ENCODE data around the gene CD84. TPM values are rescaled to one million over a fixed set of nuclear protein-coding genes. Genes with fewer than 3 reads are reported as not detected.

The CD84 gene
- total and polyA plus RNA-seq, 2 donors (not counting 1 experiment from before 2014, with no cell fraction given): 19.8 to 63.9 TPM

DNA sequence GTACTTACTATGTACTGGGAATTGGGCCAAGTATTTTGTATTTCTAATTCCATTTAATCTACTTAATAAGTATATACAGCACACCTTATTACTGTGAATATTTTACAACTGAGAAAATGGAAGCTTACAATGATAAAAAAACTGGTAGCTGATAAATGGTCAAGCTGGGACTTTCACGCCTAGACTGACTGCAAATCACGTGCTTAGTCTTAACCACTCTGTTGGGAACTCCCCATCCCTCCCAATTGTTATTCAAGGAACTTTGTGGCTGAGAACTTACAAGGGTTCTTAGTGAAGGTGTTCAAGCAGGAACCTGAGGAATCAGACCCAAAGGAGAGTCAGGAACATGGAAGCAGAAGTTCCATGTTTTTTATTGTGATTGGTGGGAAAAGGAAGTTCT lies 26.9 kb downstream of the CD84 start:
- no peaks in the 10 kb centered on the region for H4K20me1 ChIP-seq (ENCODE audit: control insufficient read depth, insufficient read depth, low read length, poor library complexity, severe bottlenecking)
- peak overlapping the region; percentile 80 for H3K27ac Mint-ChIP-seq
- no peak overlapping the region for H3K4me3 ChIP-seq (ENCODE audit: control extremely low read depth in 1 of 5, extremely low read depth in 1 of 5, insufficient read depth in 1 of 5, low read depth in 2 of 5, low read length in 4 of 5)
- H3K27me3 ChIP-seq (replicated peaks in 1 of 4; ENCODE audit: control extremely low read depth in 1 of 4, control insufficient read depth in 3 of 4, insufficient read depth in 4 of 4, low read length in 3 of 4): no peaks in the 10 kb centered on the region
- POLR2A ChIA-PET: no interaction called here
- no CpG with 5 or more reads among the region's 2 CpGs for WGBS (ENCODE audit: insufficient coverage)
- no peak overlapping the region for H3K4me3 Mint-ChIP-seq
- H3K4me1 Mint-ChIP-seq: peaks cover 76% of the 10 kb centered on the region
- peaks cover 50 to 51% of the 10 kb centered on the region in 2 donors for H3K4me1 ChIP-seq (ENCODE audit: control insufficient read depth in 2 of 2, insufficient read depth in 2 of 2, low read length in 2 of 2)
- H3K9me3 ChIP-seq (ENCODE audit: control extremely low read depth in 1 of 3, control insufficient read depth in 2 of 3, insufficient read depth in 1 of 3, low read length in 2 of 3): peaks cover 0 to 4% (median 0%) of the 10 kb centered on the region in 3 donors
- intact Hi-C loops (cut with micrococcal nuclease): no loop called here
- TF ChIP-seq EZH2 (IDR thresholded peaks at IDR 0.05; ENCODE audit: borderline replicate concordance, insufficient read depth, low read depth, low read length, poor library complexity, severe bottlenecking): no peak
- TF ChIP-seq, protein P1, sequence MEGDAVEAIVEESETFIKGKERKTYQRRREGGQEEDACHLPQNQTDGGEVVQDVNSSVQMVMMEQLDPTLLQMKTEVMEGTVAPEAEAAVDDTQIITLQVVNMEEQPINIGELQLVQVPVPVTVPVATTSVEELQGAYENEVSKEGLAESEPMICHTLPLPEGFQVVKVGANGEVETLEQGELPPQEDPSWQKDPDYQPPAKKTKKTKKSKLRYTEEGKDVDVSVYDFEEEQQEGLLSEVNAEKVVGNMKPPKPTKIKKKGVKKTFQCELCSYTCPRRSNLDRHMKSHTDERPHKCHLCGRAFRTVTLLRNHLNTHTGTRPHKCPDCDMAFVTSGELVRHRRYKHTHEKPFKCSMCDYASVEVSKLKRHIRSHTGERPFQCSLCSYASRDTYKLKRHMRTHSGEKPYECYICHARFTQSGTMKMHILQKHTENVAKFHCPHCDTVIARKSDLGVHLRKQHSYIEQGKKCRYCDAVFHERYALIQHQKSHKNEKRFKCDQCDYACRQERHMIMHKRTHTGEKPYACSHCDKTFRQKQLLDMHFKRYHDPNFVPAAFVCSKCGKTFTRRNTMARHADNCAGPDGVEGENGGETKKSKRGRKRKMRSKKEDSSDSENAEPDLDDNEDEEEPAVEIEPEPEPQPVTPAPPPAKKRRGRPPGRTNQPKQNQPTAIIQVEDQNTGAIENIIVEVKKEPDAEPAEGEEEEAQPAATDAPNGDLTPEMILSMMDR (IDR thresholded peaks at IDR 0.05): no peak
- H3K27ac ChIP-seq (ENCODE audit: low read length in 2 of 2): peak overlapping the region in 1 of 2 donors; percentile 23
- H3K9me3 Mint-ChIP-seq (ENCODE audit: insufficient read depth): no peaks in the 10 kb centered on the region
- CTCF ChIA-PET: interaction anchor here (1.1 to 18.3 kb wide), 5 partner anchors 9 to 124 kb away, joined by 3 to 159 read pairs (median 6); no protein-coding TSS in a partner anchor
- H3K79me2 ChIP-seq (ENCODE audit: control insufficient read depth, insufficient read depth, low read length): peaks cover 5% of the 10 kb centered on the region
- no peaks in the 10 kb centered on the region for H3K27me3 Mint-ChIP-seq
- ATAC-seq (ENCODE audit: low read depth) (no peak), DNase-seq (no peak)
- H3K36me3 ChIP-seq (replicated peaks in 1 of 2; ENCODE audit: control extremely low read depth in 1 of 2, control insufficient read depth in 1 of 2, extremely low read depth in 1 of 2, insufficient read depth in 2 of 2, low read length in 1 of 2): peaks cover 8 to 31% of the 10 kb centered on the region in 2 experiments
- H3K9ac ChIP-seq (ENCODE audit: low read length): no peak overlapping the region
- H2AFZ ChIP-seq (ENCODE audit: insufficient read depth, low read depth, low read length, poor library complexity, severe bottlenecking): no peak overlapping the region
- no peak overlapping the region for H3K4me2 ChIP-seq (replicated peaks; ENCODE audit: low read depth, low read length, poor library complexity, severe bottlenecking)

DNA sequence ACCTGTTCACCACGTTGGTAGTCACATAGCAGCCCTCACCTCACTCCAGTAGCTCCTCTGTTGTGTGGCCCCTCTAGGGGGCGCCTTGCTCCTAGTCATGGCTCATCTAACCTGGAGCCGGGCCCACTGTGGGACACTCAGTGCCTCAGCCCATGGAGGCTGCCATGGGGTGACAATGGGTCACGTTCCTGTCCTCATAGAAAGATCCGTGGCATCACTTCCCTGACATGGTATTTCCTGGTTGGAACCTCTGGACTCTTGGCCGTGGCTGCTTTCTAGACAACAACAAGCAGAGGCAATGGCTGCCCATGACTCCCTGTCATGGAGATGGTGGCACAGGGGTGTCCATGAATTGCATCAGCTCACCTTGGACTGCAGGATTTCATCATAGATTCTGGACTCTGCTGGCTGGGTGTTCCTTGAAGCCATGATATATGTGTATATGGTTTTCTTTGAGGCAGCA lies 28.7 kb downstream of the CD84 start:
- H2AFZ ChIP-seq (ENCODE audit: insufficient read depth, low read depth, low read length, poor library complexity, severe bottlenecking): no peak overlapping the region
- H3K9me3 Mint-ChIP-seq (ENCODE audit: insufficient read depth): no peaks in the 10 kb centered on the region
- POLR2A ChIA-PET: no interaction called here
- no peaks in the 10 kb centered on the region for H3K27me3 Mint-ChIP-seq
- H3K27ac ChIP-seq (ENCODE audit: low read length in 2 of 2): peak overlapping the region in 1 of 2 donors; percentile 88
- H3K9ac ChIP-seq (ENCODE audit: low read length): no peak overlapping the region
- H3K4me3 ChIP-seq (ENCODE audit: control extremely low read depth in 1 of 5, extremely low read depth in 1 of 5, insufficient read depth in 1 of 5, low read depth in 2 of 5, low read length in 4 of 5): no peak overlapping the region
- no peaks in the 10 kb centered on the region for H4K20me1 ChIP-seq (ENCODE audit: control insufficient read depth, insufficient read depth, low read length, poor library complexity, severe bottlenecking)
- H3K4me2 ChIP-seq (replicated peaks; ENCODE audit: low read depth, low read length, poor library complexity, severe bottlenecking): peak overlapping the region; percentile 20
- peaks cover 0 to 4% (median 0%) of the 10 kb centered on the region in 3 donors for H3K9me3 ChIP-seq (ENCODE audit: control extremely low read depth in 1 of 3, control insufficient read depth in 2 of 3, insufficient read depth in 1 of 3, low read length in 2 of 3)
- peak overlapping the region; percentile 94 for H3K27ac Mint-ChIP-seq
- peaks cover 6 to 40% of the 10 kb centered on the region in 2 experiments for H3K36me3 ChIP-seq (replicated peaks in 1 of 2; ENCODE audit: control extremely low read depth in 1 of 2, control insufficient read depth in 1 of 2, extremely low read depth in 1 of 2, insufficient read depth in 2 of 2, low read length in 1 of 2)
- no peaks in the 10 kb centered on the region for H3K27me3 ChIP-seq (replicated peaks in 1 of 4; ENCODE audit: control extremely low read depth in 1 of 4, control insufficient read depth in 3 of 4, insufficient read depth in 4 of 4, low read length in 3 of 4)
- ATAC-seq (ENCODE audit: low read depth): no peak
- DNase-seq: no peak
- H3K4me3 Mint-ChIP-seq: peak overlapping the region; percentile 8
- TF ChIP-seq, protein P1 (IDR thresholded peaks at IDR 0.05): no peak
- no peak for TF ChIP-seq EZH2 (IDR thresholded peaks at IDR 0.05; ENCODE audit: borderline replicate concordance, insufficient read depth, low read depth, low read length, poor library complexity, severe bottlenecking)
- H3K79me2 ChIP-seq (ENCODE audit: control insufficient read depth, insufficient read depth, low read length): no peaks in the 10 kb centered on the region
- CTCF ChIA-PET: interaction anchor here (0.6 to 18.3 kb wide), 7 partner anchors 7 to 121 kb away, joined by 3 to 159 read pairs (median 8); partner anchors contain the start of gene CD84
- peaks cover 81% of the 10 kb centered on the region for H3K4me1 Mint-ChIP-seq
- peaks cover 65 to 67% of the 10 kb centered on the region in 2 donors for H3K4me1 ChIP-seq (ENCODE audit: control insufficient read depth in 2 of 2, insufficient read depth in 2 of 2, low read length in 2 of 2)
- 93% methylated on average over 6 of the region's 6 CpGs for WGBS (ENCODE audit: insufficient coverage)
- intact Hi-C loops (cut with micrococcal nuclease): no loop called here
